HepG2 (cell line): ENCODE data around the gene MRPL54. TPM values are rescaled to one million over a fixed set of nuclear protein-coding genes. Genes with fewer than 3 reads are reported as not detected.

Source experiments
- CBX1 ChIP-seq: IDR thresholded peaks from one replicate; pipeline ENCODE4 v1.6.1; 2016; ENCODE audit warnings: antibody characterized with exemption, low read depth
- CBX2 ChIP-seq, 2 experiments: fragments of 200-600 bp in 1 of 2; sonication (generic); formaldehyde crosslinking in 1 of 2; IDR thresholded peaks; 2 replicates each; pipeline versions ENCODE4 v1.7.0 to v1.8.1; 2018 to 2022; ENCODE audit warnings: low read depth in 2 of 2, low read length in 1 of 2, mild to moderate bottlenecking in 1 of 2, missing genetic modification reagents in 1 of 2
- ELF1 ChIP-seq: sonication (generic); formaldehyde crosslinking; IDR thresholded peaks from 2 replicates; pipeline ENCODE4 v1.4.0; 2020; ENCODE audit warnings: missing genetic modification reagents
- GABPA ChIP-seq, 2 experiments: IDR thresholded peaks; 2 replicates each; pipeline ENCODE4 v1.6.1; 2011 to 2016; ENCODE audit warnings: low read depth in 2 of 2, low read length in 1 of 2, missing biosample characterization in 1 of 2, missing genetic modification characterization in 1 of 2
- GABPB1 ChIP-seq: IDR thresholded peaks from 2 replicates; pipeline ENCODE4 v1.6.1; 2016; ENCODE audit warnings: mild to moderate bottlenecking, missing genetic modification reagents, moderate library complexity, missing compliant biosample characterization
- HNRNPK ChIP-seq: fragments of 200-400 bp; formaldehyde crosslinking; IDR thresholded peaks from 2 replicates; pipeline ENCODE4 v1.6.1; 2018; ENCODE audit warnings: low read length, low read depth, moderate library complexity, mild to moderate bottlenecking; ENCODE audit not compliant: poor library complexity, severe bottlenecking
- HNRNPL ChIP-seq: fragments of 200-400 bp; formaldehyde crosslinking; IDR thresholded peaks from 2 replicates; pipeline ENCODE4 v1.6.1; 2017; ENCODE audit warnings: mild to moderate bottlenecking, low read depth, low read length
- LCORL ChIP-seq, 2 experiments: fragments of 450-650 bp in 1 of 2; sonication (generic) in 1 of 2; formaldehyde crosslinking in 1 of 2; IDR thresholded peaks; 2 replicates each; pipeline versions ENCODE4 v1.5.0 to v1.6.1; 2017 to 2020; ENCODE audit warnings: antibody characterized with exemption in 1 of 2, missing genetic modification reagents in 1 of 2
- PPARG ChIP-seq: conservative IDR thresholded peaks from 2 replicates; pipeline ENCODE4 v1.6.1; 2016; ENCODE audit warnings: missing biosample characterization, missing genetic modification reagents
- RBM39 ChIP-seq: fragments of 200-400 bp; formaldehyde crosslinking; IDR thresholded peaks from one replicate; pipeline ENCODE4 v1.6.1; 2018; ENCODE audit warnings: antibody characterized with exemption, mild to moderate bottlenecking, low read depth, low read length; ENCODE audit not compliant: poor library complexity, severe bottlenecking
- SP4 ChIP-seq: sonication (generic); formaldehyde crosslinking; IDR thresholded peaks from 2 replicates; pipeline ENCODE4 v1.8.1; 2023; ENCODE audit warnings: mild to moderate bottlenecking, missing genetic modification reagents
- ZBTB7B ChIP-seq: sonication (generic); formaldehyde crosslinking; IDR thresholded peaks from 2 replicates; pipeline ENCODE4 v1.4.0; 2020; ENCODE audit warnings: missing genetic modification reagents
- ZNF160 ChIP-seq: sonication (generic); formaldehyde crosslinking; IDR thresholded peaks from 2 replicates; pipeline ENCODE4 v1.8.0; 2022; ENCODE audit warnings: mild to moderate bottlenecking, inconsistent platforms, missing genetic modification reagents
- ZNF34 ChIP-seq: sonication (generic); formaldehyde crosslinking; IDR thresholded peaks from 2 replicates; pipeline ENCODE4 v1.4.0; 2020; ENCODE audit warnings: mild to moderate bottlenecking, missing genetic modification reagents, borderline replicate concordance
- ZNF501 ChIP-seq: sonication (generic); formaldehyde crosslinking; IDR thresholded peaks from 2 replicates; pipeline ENCODE4 v1.5.1; 2020; ENCODE audit warnings: mild to moderate bottlenecking, moderate library complexity, missing genetic modification reagents
- ZNF788 ChIP-seq: sonication (generic); formaldehyde crosslinking; IDR thresholded peaks from 2 replicates; pipeline ENCODE4 v1.5.0; 2020; ENCODE audit warnings: mild to moderate bottlenecking, missing genetic modification reagents, borderline replicate concordance
- polyA plus RNA-seq, 8 experiments: library from polyadenylated mRNA; depleted of rRNA in 3 of 8; stranded (reverse) in 7 of 8; unstranded in 1 of 8; fragments of >200 nt; fragmentation: Illumina TruSeq in 4 of 8; extraction: Trizol in 4 of 8; gene quantifications; 2 replicates each; pipeline versions ENCODE4 v1.2.1 to v1.2.3, GENCODE V29; 2011 to 2016; ENCODE audit warnings: low read depth in 4 of 8, missing spikeins in 1 of 8, mixed read lengths in 1 of 8; ENCODE audit not compliant: insufficient read depth in 1 of 8
- total RNA-seq, 5 experiments: library from RNA; depleted of rRNA; stranded (reverse); fragments of >200 nt; fragmentation: Illumina TruSeq; extraction: Trizol; gene quantifications; 2 replicates each; pipeline ENCODE4 v1.2.3, GENCODE V29; 2016; ENCODE audit warnings: low read depth in 1 of 5
- TF ChIP-seq, protein P1 (sequence below): sonication (generic); formaldehyde crosslinking; IDR thresholded peaks from 2 replicates; pipeline ENCODE4 v1.8.1; 2022; ENCODE audit warnings: low read depth, mild to moderate bottlenecking, missing genetic modification reagents
- TF ChIP-seq, protein P2 (sequence below): IDR thresholded peaks from 2 replicates; pipeline ENCODE4 v1.6.1; 2016; ENCODE audit warnings: low read depth, borderline replicate concordance
- TF ChIP-seq, protein P3 (sequence below), 2 experiments: sonication (generic) in 1 of 2; formaldehyde crosslinking in 1 of 2; IDR thresholded peaks; 2 replicates each; pipeline versions ENCODE4 v1.4.0 to v1.6.1; 2018 to 2020; ENCODE audit warnings: missing genetic modification reagents in 2 of 2, borderline replicate concordance in 1 of 2, low read depth in 1 of 2, mild to moderate bottlenecking in 1 of 2, missing biosample characterization in 1 of 2
- TF ChIP-seq, protein P4 (sequence below): sonication (generic); formaldehyde crosslinking; IDR thresholded peaks from 2 replicates; pipeline ENCODE4 v1.5.0; 2020; ENCODE audit warnings: mild to moderate bottlenecking, missing genetic modification reagents

The MRPL54 gene
- total and polyA plus RNA-seq, 2 of the 13 experiments (the other 11 are each of a cell fraction or from before 2014, with no cell fraction given), result 36.8 to 66.9 TPM

DNA sequence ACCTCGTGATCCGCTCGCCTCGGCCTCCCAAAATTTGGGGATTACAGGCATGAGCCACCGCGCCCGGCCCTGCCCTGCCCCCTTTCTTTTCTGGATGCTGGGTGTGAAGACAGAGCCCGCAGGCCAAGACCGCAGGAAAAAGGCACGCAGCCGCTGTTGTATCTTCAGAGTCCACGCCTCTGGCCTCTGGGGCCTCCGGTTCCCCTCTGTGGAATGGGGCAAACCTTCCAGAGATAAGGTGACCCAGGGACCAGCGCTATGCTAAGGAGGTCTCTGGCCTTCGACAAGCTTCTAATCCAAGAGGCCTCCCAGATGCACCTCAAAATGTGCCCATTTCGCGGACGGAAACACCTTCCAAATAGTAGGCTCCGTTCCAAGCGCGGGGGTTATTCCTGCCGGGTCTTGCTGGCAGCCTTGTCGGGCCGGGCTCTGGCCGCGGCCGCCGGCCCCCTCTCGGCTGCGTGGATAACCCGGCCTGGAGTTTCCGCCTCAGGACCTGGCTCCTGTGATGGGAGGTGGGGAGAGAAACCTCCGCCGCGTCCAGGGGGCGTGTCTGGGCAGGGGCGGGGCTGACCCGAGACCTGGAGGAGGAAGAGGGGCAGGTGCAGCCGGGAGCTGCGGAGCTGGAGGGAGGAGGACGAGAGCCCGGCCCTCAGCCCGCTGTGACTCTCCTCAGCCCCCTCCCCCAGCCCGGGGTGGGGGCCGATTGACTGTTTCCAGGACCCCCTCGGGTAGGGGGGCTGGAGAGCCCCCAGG is 41.2 kb upstream of the MRPL54 start (continued):
- TF ChIP-seq ZNF34 (CRISPR knock-in tag), result no peak
- peak; percentile 77 for TF ChIP-seq RBM39
- TF ChIP-seq HNRNPL, result no peak
- TF ChIP-seq ZBTB7B, result peak; percentile 36; the same call in 1 of the 2 replicates
- TF ChIP-seq GABPB1 (CRISPR knock-in tag), result peak; percentile 66; the same call in 1 of the 2 replicates
- TF ChIP-seq, protein P1, sequence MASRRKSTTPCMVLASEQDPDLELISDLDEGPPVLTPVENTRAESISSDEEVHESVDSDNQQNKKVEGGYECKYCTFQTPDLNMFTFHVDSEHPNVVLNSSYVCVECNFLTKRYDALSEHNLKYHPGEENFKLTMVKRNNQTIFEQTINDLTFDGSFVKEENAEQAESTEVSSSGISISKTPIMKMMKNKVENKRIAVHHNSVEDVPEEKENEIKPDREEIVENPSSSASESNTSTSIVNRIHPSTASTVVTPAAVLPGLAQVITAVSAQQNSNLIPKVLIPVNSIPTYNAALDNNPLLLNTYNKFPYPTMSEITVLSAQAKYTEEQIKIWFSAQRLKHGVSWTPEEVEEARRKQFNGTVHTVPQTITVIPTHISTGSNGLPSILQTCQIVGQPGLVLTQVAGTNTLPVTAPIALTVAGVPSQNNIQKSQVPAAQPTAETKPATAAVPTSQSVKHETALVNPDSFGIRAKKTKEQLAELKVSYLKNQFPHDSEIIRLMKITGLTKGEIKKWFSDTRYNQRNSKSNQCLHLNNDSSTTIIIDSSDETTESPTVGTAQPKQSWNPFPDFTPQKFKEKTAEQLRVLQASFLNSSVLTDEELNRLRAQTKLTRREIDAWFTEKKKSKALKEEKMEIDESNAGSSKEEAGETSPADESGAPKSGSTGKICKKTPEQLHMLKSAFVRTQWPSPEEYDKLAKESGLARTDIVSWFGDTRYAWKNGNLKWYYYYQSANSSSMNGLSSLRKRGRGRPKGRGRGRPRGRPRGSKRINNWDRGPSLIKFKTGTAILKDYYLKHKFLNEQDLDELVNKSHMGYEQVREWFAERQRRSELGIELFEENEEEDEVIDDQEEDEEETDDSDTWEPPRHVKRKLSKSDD (CRISPR knock-in tag), result 0 out of 2 replicates have a peak, but pooled peaks have one; percentile 51
- peak; percentile 61; the same call in 1 of the 2 replicates for TF ChIP-seq ZNF501 (CRISPR knock-in tag)
- TF ChIP-seq ELF1 (CRISPR knock-in tag), result peak; percentile 57
- TF ChIP-seq, protein P2, sequence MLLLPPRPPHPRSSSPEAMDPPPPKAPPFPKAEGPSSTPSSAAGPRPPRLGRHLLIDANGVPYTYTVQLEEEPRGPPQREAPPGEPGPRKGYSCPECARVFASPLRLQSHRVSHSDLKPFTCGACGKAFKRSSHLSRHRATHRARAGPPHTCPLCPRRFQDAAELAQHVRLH (CRISPR knock-in tag), result peak; percentile 70; the same call in 1 of the 2 replicates
- TF ChIP-seq CBX2 (IDR thresholded peaks at IDR 0.05; ENCODE audit: low read depth, low read length), result no peak
- no peak for TF ChIP-seq CBX2 (CRISPR knock-in tag; IDR thresholded peaks at IDR 0.05; ENCODE audit: low read depth)
- TF ChIP-seq GABPA (IDR thresholded peaks at IDR 0.05; ENCODE audit: low read depth, low read length), result no peak
- peak; percentile 54; the same call in 1 of the 2 replicates for TF ChIP-seq GABPA (CRISPR knock-in tag; IDR thresholded peaks at IDR 0.05; ENCODE audit: low read depth)
- TF ChIP-seq LCORL (IDR thresholded peaks at IDR 0.05), result no peak
- TF ChIP-seq LCORL (CRISPR knock-in tag; IDR thresholded peaks at IDR 0.05), result 0 out of 2 replicates have a peak, but pooled peaks have one; percentile 27
- TF ChIP-seq PPARG (CRISPR knock-in tag), result no peak
- TF ChIP-seq ZNF788 (CRISPR knock-in tag), result peak; percentile 86
- 0 out of 2 replicates have a peak, but pooled peaks have one; percentile 31 for TF ChIP-seq ZNF160
- TF ChIP-seq CBX1, result peak; percentile 76
- TF ChIP-seq HNRNPK, result peak; percentile 54
- TF ChIP-seq, protein P3, sequence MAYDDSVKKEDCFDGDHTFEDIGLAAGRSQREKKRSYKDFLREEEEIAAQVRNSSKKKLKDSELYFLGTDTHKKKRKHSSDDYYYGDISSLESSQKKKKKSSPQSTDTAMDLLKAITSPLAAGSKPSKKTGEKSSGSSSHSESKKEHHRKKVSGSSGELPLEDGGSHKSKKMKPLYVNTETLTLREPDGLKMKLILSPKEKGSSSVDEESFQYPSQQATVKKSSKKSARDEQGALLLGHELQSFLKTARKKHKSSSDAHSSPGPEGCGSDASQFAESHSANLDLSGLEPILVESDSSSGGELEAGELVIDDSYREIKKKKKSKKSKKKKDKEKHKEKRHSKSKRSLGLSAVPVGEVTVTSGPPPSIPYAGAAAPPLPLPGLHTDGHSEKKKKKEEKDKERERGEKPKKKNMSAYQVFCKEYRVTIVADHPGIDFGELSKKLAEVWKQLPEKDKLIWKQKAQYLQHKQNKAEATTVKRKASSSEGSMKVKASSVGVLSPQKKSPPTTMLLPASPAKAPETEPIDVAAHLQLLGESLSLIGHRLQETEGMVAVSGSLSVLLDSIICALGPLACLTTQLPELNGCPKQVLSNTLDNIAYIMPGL (CRISPR knock-in tag; IDR thresholded peaks at IDR 0.05; ENCODE audit: borderline replicate concordance in 1 of 2, low read depth in 1 of 2), result peak in 1 of 2 experiments; percentile 52; a peak in 2 of 4 replicates
- TF ChIP-seq, protein P4, sequence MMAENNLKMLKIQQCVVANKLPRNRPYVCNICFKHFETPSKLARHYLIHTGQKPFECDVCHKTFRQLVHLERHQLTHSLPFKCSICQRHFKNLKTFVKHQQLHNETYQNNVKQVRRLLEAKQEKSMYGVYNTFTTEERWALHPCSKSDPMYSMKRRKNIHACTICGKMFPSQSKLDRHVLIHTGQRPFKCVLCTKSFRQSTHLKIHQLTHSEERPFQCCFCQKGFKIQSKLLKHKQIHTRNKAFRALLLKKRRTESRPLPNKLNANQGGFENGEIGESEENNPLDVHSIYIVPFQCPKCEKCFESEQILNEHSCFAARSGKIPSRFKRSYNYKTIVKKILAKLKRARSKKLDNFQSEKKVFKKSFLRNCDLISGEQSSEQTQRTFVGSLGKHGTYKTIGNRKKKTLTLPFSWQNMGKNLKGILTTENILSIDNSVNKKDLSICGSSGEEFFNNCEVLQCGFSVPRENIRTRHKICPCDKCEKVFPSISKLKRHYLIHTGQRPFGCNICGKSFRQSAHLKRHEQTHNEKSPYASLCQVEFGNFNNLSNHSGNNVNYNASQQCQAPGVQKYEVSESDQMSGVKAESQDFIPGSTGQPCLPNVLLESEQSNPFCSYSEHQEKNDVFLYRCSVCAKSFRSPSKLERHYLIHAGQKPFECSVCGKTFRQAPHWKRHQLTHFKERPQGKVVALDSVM (CRISPR knock-in tag), result peak; percentile 44
- TF ChIP-seq SP4 (CRISPR knock-in tag), result peak; percentile 37; the same call in 1 of the 2 replicates
